Naive thymus-derived CD4-positive, alpha-beta T cell (primary cell): ENCODE data around the gene BTRC. TPM values are rescaled to one million over a fixed set of nuclear protein-coding genes. Genes with fewer than 3 reads are reported as not detected.

Experiments used
- ATAC-seq: fragments of 150-1000 bp; cut with Tn5 transposase; 2 replicates; pipeline ENCODE4 v1.10.0; 2021; ENCODE audit warnings: mild to moderate bottlenecking, moderate library complexity
- CTCF ChIA-PET: fragments of 350-600 bp; sonication (Branson Sonifier 250); formaldehyde crosslinking; loops from one replicate; lab custom pipeline; 2021; ENCODE audit warnings: antibody characterized with exemption; lab: Charles Lee
- POLR2A ChIA-PET: fragments of 350-600 bp; sonication (Branson Sonifier 250); formaldehyde crosslinking; loops from one replicate; lab custom pipeline; 2021; ENCODE audit warnings: antibody characterized with exemption, inconsistent platforms; lab: Charles Lee
- DNase-seq, 9 donors: peaks; one replicate each; pipeline versions ENCODE4 v3.0.0 to v3.0.0-alpha.2; 2020 to 2022; ENCODE audit warnings: mixed read lengths in 1 of 9
- H3K27ac ChIP-seq: one replicate; pipeline ENCODE4 v1.7.0; 2013; ENCODE audit warnings: mild to moderate bottlenecking, low read depth, low read length, moderate library complexity
- H3K27me3 ChIP-seq, 2 donors: one replicate each; pipeline ENCODE4 v1.7.0; 2013; ENCODE audit warnings: low read length in 2 of 2, mild to moderate bottlenecking in 2 of 2, moderate library complexity in 2 of 2; ENCODE audit not compliant: control insufficient read depth in 2 of 2, insufficient read depth in 2 of 2
- H3K36me3 ChIP-seq, 3 experiments: 1 replicate in 2 of 3; 2 replicates in 1 of 3; pipeline ENCODE4 v1.7.0; 2013; ENCODE audit warnings: low read length in 3 of 3, mild to moderate bottlenecking in 3 of 3, moderate library complexity in 1 of 3; ENCODE audit not compliant: insufficient read depth in 3 of 3, control insufficient read depth in 2 of 3
- H3K4me1 ChIP-seq, 2 donors: one replicate each; pipeline ENCODE4 v1.7.0; 2013; ENCODE audit warnings: low read length in 2 of 2, mild to moderate bottlenecking in 2 of 2, moderate library complexity in 1 of 2; ENCODE audit not compliant: control insufficient read depth in 2 of 2, insufficient read depth in 2 of 2
- H3K4me3 ChIP-seq: 2 replicates; pipeline ENCODE4 v1.7.0; 2013; ENCODE audit warnings: mild to moderate bottlenecking, low read length
- H3K9me3 ChIP-seq, 3 experiments: 1 replicate in 2 of 3; 2 replicates in 1 of 3; pipeline ENCODE4 v1.7.0; 2013; ENCODE audit warnings: low read length in 3 of 3; ENCODE audit not compliant: control insufficient read depth in 2 of 3
- H3K27ac Mint-ChIP-seq, 9 donors: one replicate each; pipeline ENCODE4 v1.8.0; 2020 to 2022; ENCODE audit warnings: mixed read lengths in 9 of 9, mild to moderate bottlenecking in 8 of 9, moderate library complexity in 5 of 9, inconsistent platforms in 2 of 9
- H3K27me3 Mint-ChIP-seq, 5 donors: one replicate each; pipeline ENCODE4 v1.8.0; 2021 to 2022; ENCODE audit warnings: mixed read lengths in 5 of 5, mild to moderate bottlenecking in 1 of 5
- H3K36me3 Mint-ChIP-seq, 5 donors: one replicate each; pipeline ENCODE4 v1.8.0; 2020 to 2022; ENCODE audit warnings: mixed read lengths in 5 of 5, mild to moderate bottlenecking in 3 of 5, inconsistent platforms in 1 of 5
- H3K4me1 Mint-ChIP-seq, 7 donors: one replicate each; pipeline ENCODE4 v1.8.0; 2020 to 2022; ENCODE audit warnings: mixed read lengths in 7 of 7, mild to moderate bottlenecking in 3 of 7, inconsistent platforms in 1 of 7
- H3K4me3 Mint-ChIP-seq, 10 donors: one replicate each; pipeline ENCODE4 v1.8.0; 2020 to 2022; ENCODE audit warnings: mild to moderate bottlenecking in 10 of 10, mixed read lengths in 10 of 10, moderate library complexity in 6 of 10, inconsistent platforms in 2 of 10
- H3K9me3 Mint-ChIP-seq, 11 donors: one replicate each; pipeline ENCODE4 v1.8.0; 2020 to 2022; ENCODE audit warnings: mixed read lengths in 11 of 11, mild to moderate bottlenecking in 4 of 11, inconsistent platforms in 1 of 11, moderate library complexity in 1 of 11
- intact Hi-C, 2 donors: fragments of 100-400 bp; cut with micrococcal nuclease; formaldehyde crosslinking; loops; one replicate each; pipeline ENCODE4 v1.15.1; 2023
- polyA plus RNA-seq, 2 donors: library from polyadenylated mRNA; unstranded; fragments of 300-500 nt; fragmentation: Illumina TruSeq; gene quantifications; one replicate each; pipeline ENCODE4 v1.2.3, GENCODE V29; 2021
- total RNA-seq, 6 experiments: library from RNA in 5 of 6; stranded (reverse) in 5 of 6; gene quantifications; 1 replicate in 5 of 6; 2 replicates in 1 of 6; pipeline ENCODE4 v1.2.3 and lab custom pipeline; 2021 to 2026

BTRC gene
- total and polyA plus RNA-seq, 7 experiments from 2014 or later = 12.8 to 26.1 (median 16.8) TPM

DNA sequence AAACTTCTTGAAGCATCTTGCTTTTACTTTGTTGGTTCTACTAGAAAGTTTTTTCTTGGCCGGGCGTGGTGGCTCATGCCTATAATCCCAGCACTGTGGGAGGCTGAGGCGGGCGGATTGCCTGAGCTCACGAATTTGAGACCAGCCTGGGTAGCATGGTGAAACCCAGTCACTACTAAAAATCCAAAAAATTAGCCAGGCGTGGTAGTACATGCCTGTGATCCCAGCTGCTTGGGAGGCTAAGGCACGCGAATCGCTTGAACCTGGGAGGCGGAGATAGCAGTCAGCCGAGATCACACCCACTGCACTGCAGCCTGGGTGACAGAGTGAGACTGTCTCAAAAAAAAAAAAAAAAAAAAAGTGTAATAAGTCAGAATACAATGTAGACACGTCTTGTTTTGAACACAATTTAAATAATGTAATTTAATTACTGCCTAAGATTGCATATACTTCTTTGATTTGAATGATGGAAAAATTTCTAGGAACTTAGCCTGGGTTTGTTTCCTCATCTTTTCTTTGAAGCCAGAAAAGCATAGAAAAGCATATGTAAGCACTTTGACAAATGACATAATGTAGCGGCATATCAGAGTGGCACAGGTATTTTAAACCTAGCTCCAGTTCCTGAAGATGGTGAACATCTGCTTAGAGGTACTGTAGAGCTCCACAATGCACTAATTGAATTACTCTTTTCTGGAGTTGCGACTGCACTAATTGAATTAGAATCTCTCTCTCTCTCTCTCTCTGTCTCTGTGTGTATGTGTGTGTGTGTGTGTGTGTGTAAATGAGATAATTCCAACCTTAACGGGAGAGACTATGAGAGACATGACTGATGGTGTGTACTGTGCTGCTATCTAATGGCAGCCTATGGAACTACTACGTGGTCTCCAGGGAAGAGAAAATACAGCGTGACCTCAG lies 87.8 kb downstream of the BTRC start:
- Mint-ChIP-seq H3K27me3 (peaks cover 0 to 3% (median 0%) of the 10 kb centered on the region in 5 donors), H3K4me3 (no peak overlapping the region), H3K36me3 (no peaks in the 10 kb centered on the region), H3K4me1 (peaks cover 2 to 7% (median 5%) of the 10 kb centered on the region in 7 donors), H3K9me3 (no peaks in the 10 kb centered on the region), H3K27ac (peak overlapping the region in 4 of 9 donors; percentile 5 to 43 (median 20))
- no peak overlapping the region for H3K4me3 ChIP-seq
- ATAC-seq (peak; percentile 87), DNase-seq (peak in 6 of 9 donors; percentile 19 to 41 (median 34))
- no peaks in the 10 kb centered on the region for H3K27me3 ChIP-seq
- no peaks in the 10 kb centered on the region for H3K36me3 ChIP-seq
- H3K4me1 ChIP-seq = no peaks in the 10 kb centered on the region
- ChIA-PET POLR2A (no interaction called here), CTCF (interaction anchor here (0.6 to 1.3 kb wide), 12 partner anchors 10 to 831 kb away, joined by 3 to 6 read pairs (median 3); no protein-coding TSS in a partner anchor)
- intact Hi-C loops = loop anchor here (1.0 to 5.0 kb wide), 5 partner anchors 149 to 280 kb away; no protein-coding TSS in a partner anchor
- H3K27ac ChIP-seq = no peak overlapping the region
- no peaks in the 10 kb centered on the region for H3K9me3 ChIP-seq

DNA sequence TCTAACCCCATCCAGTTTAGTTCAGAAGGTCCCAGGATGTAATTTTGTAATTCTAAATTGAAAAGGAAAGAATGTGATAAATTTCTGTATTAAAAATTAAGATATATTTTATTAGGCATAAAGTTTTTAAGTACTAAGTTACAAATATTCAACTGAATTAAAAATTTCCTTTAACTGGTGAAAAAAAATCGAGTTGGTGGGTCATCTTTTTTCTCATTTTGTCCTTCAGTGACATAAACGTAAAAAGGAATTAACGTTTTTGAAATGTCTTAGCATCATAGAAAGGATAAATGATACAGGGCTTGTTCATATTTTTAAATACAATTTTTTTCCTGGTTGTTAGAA lies 88.5 kb downstream of the BTRC start:
- Histone ChIP-seq H3K9me3 (no peaks in the 10 kb centered on the region), H3K27ac (no peak overlapping the region), H3K36me3 (no peaks in the 10 kb centered on the region), H3K27me3 (no peaks in the 10 kb centered on the region), H3K4me1 (no peaks in the 10 kb centered on the region), H3K4me3 (no peak overlapping the region)
- Mint-ChIP-seq H3K27ac (peak overlapping the region in 3 of 9 donors; percentile 17 to 43 (median 22)), H3K4me3 (no peak overlapping the region), H3K27me3 (peaks cover 0 to 5% (median 0%) of the 10 kb centered on the region in 5 donors), H3K9me3 (no peaks in the 10 kb centered on the region), H3K36me3 (no peaks in the 10 kb centered on the region), H3K4me1 (peaks cover 2 to 7% (median 5%) of the 10 kb centered on the region in 7 donors)
- DNase-seq (no peak), ATAC-seq (no peak)
- CTCF ChIA-PET = interaction anchor here (0.6 to 1.0 kb wide), 5 partner anchors 11 to 367 kb away, joined by 3 to 5 read pairs (median 4); no protein-coding TSS in a partner anchor
- POLR2A ChIA-PET = no interaction called here
- intact Hi-C loops = loop anchor here (1.0 to 5.0 kb wide), 5 partner anchors 150 to 281 kb away; no protein-coding TSS in a partner anchor

DNA sequence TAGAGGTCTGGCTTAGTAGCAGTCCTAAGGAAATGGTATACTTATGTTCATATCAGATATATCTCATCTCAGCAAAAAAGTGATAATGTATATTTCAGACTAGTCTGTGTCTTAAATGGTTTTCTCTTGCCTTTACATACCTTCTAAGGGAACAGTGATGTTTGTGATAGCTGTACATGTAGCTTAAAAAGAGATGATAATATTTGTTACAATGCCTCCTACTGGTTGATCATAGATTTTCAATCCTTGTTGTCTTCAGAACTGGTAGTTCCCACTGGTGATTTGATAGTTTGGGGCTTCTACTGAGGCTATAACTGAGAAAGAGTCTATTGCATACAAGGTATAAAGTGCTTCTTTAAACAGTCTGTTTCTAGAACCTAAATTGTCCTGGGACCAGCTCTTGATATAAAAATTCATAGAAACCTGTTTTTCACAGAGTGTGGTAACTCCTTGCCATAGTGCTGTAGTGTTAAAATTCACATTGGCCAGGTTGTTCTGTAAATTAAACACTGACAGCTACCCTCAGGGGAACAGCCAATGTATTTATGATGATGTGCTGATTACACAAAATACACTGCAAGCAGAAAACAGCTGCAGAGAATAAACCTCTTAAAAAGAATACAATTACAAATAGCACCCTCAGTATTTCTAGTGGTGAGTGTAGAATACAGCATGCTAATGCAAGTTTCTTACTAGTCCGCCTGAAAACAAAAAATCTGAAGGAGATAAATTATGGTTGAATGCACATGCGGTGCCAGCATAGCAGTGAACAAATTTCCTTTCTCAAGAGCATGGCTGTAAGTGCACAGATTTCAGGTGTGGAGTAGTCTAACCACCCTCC lies 90.3 kb downstream of the BTRC start:
- intact Hi-C loops = loop anchor here in 1 of 2 donors (5.0 kb wide), 1 partner anchor 152 kb away; no protein-coding TSS in a partner anchor
- Mint-ChIP-seq H3K36me3 (no peaks in the 10 kb centered on the region), H3K27ac (no peak overlapping the region), H3K9me3 (no peaks in the 10 kb centered on the region), H3K4me3 (no peak overlapping the region), H3K27me3 (peaks cover 0 to 5% (median 0%) of the 10 kb centered on the region in 5 donors), H3K4me1 (peaks cover 2 to 7% (median 5%) of the 10 kb centered on the region in 7 donors)
- Histone ChIP-seq H3K36me3 (no peaks in the 10 kb centered on the region), H3K9me3 (no peaks in the 10 kb centered on the region), H3K27ac (no peak overlapping the region), H3K4me3 (no peak overlapping the region), H3K4me1 (no peaks in the 10 kb centered on the region), H3K27me3 (no peaks in the 10 kb centered on the region)
- no peak for DNase-seq
- ATAC-seq = no peak
- ChIA-PET POLR2A (no interaction called here), CTCF (interaction anchor here (0.6 to 2.3 kb wide), 4 partner anchors 22 to 785 kb away, joined by 4 to 17 read pairs (median 6); no protein-coding TSS in a partner anchor)

DNA sequence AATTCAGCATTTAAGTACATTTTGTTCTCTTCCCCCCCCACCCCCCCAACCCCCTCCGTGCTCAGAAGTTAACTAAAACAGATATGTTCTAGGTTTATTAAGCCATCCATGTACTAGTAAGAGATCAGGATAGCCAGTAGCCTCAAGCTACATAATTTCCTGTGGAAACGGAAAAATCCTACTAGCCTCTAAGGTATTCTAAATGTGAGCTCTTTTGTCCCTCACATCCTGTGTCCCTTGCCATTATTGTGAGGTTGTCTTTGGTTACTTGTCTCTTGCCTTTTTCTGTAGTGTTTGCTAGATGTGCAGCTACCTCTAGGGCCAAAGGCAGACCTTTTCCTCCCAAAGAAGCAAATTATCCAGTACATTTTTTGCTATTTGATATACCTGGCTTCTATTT lies 92.1 kb downstream of the BTRC start:
- DNase-seq (no peak), ATAC-seq (no peak)
- no peaks in the 10 kb centered on the region for H3K9me3 Mint-ChIP-seq
- ChIA-PET POLR2A (no interaction called here), CTCF (interaction anchor here (0.9 to 1.1 kb wide), 3 partner anchors 20 to 232 kb away, joined by 3 read pairs; no protein-coding TSS in a partner anchor)
- no peak overlapping the region for H3K4me3 ChIP-seq
- no peaks in the 10 kb centered on the region for H3K36me3 Mint-ChIP-seq
- H3K4me3 Mint-ChIP-seq = no peak overlapping the region
- intact Hi-C loops = no loop called here
- no peaks in the 10 kb centered on the region for H3K9me3 ChIP-seq
- H3K27me3 ChIP-seq = no peaks in the 10 kb centered on the region
- H3K4me1 Mint-ChIP-seq = peaks cover 2 to 15% (median 12%) of the 10 kb centered on the region in 7 donors
- H3K4me1 ChIP-seq = no peaks in the 10 kb centered on the region
- no peak overlapping the region for H3K27ac ChIP-seq
- peaks cover 0 to 11% (median 0%) of the 10 kb centered on the region in 5 donors for H3K27me3 Mint-ChIP-seq
- no peaks in the 10 kb centered on the region for H3K36me3 ChIP-seq
- H3K27ac Mint-ChIP-seq = no peak overlapping the region

DNA sequence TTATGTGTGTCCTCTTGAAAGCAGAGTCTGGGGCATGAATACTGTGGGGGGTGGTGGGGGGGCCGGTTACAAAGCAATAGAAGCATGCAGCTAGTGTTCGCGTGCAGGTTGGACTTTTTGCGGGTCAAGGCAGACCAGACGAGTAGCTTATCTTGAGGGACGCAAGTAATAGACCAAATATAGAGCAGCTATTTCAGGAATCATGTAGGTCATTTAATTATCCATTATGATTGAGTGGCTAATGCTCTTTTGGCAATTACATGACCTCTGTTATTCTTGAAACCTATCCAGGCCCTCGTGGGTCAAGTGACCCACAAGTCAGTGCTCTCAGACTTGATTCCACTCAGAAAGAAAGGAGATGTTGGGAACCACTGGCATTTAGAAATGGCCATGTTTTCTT lies 93.0 kb downstream of the BTRC start:
- H3K9me3 Mint-ChIP-seq = no peaks in the 10 kb centered on the region
- H3K4me1 Mint-ChIP-seq = peaks cover 2 to 23% (median 20%) of the 10 kb centered on the region in 7 donors
- no peak overlapping the region for H3K27ac Mint-ChIP-seq
- intact Hi-C loops = no loop called here
- no peak for ATAC-seq
- Histone ChIP-seq H3K4me3 (no peak overlapping the region), H3K27me3 (no peaks in the 10 kb centered on the region), H3K36me3 (no peaks in the 10 kb centered on the region), H3K27ac (no peak overlapping the region), H3K4me1 (no peaks in the 10 kb centered on the region), H3K9me3 (no peaks in the 10 kb centered on the region)
- ChIA-PET POLR2A (no interaction called here), CTCF (interaction anchor here (1.1 kb wide), 1 partner anchor 235 kb away, joined by 3 read pairs; no protein-coding TSS in a partner anchor)
- H3K36me3 Mint-ChIP-seq = no peaks in the 10 kb centered on the region
- peaks cover 0 to 12% (median 0%) of the 10 kb centered on the region in 5 donors for H3K27me3 Mint-ChIP-seq
- no peak overlapping the region for H3K4me3 Mint-ChIP-seq
- no peak for DNase-seq

DNA sequence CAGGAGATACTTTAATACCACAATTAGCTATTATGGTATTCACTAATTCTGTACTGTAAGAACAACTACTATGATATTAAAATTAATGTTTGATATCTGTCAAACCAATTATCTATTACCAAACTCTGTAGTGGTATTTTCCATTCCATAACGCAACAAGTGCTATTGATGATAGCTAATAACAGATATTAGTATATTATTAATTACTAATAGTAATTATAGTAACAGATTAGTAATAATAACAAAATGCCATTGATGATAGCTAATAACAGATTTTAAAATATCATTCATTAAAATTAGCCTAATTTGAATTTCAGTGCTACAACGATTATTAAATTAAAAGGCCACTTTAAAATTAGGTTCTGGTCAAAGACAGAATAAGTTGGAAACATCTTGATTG lies 93.5 kb downstream of the BTRC start:
- no peak overlapping the region for H3K27ac Mint-ChIP-seq
- H3K36me3 Mint-ChIP-seq = no peaks in the 10 kb centered on the region
- Histone ChIP-seq H3K4me1 (peaks cover 0 to 3% of the 10 kb centered on the region in 2 donors), H3K27me3 (no peaks in the 10 kb centered on the region), H3K4me3 (no peak overlapping the region), H3K27ac (no peak overlapping the region), H3K36me3 (no peaks in the 10 kb centered on the region), H3K9me3 (no peaks in the 10 kb centered on the region)
- ChIA-PET POLR2A (no interaction called here), CTCF (interaction anchor here (1.1 kb wide), 1 partner anchor 235 kb away, joined by 3 read pairs; no protein-coding TSS in a partner anchor)
- H3K9me3 Mint-ChIP-seq = no peaks in the 10 kb centered on the region
- H3K4me3 Mint-ChIP-seq = no peak overlapping the region
- ATAC-seq (no peak), DNase-seq (no peak)
- peaks cover 0 to 12% (median 0%) of the 10 kb centered on the region in 5 donors for H3K27me3 Mint-ChIP-seq
- peaks cover 3 to 24% (median 22%) of the 10 kb centered on the region in 7 donors for H3K4me1 Mint-ChIP-seq
- intact Hi-C loops = no loop called here
